Endometrium (tissue), 2 donors: Measurements from ENCODE around the gene EHD3.

Source experiments
- FAIRE-seq: peaks from 2 replicates; lab custom pipeline; 2012; peaks lifted over from hg19 to GRCh38; lab: Jason Lieb, UNC
- donor health status: control.
- donor health status: control.

EHD3 gene

DNA sequence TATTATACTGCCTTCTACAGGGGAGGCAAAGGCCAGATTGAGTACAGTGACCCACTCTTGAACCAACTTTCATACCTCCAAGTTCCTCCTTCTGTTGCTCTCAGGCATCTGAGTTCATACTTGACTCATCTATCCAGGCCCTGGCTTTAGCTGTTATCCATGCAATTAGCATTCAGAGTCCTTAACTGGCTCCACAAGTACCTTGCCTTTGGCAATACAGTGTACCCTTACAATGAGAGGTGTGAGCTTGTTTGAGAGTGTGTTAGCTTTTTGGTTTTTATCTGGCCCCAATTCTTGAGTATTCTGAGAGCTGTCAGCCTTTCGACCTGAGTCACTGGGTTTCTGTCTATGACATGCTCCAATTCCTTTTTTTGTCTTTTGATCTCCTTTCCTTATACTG, 60.2 kb downstream of the EHD3 start:
- FAIRE-seq = no peak

DNA sequence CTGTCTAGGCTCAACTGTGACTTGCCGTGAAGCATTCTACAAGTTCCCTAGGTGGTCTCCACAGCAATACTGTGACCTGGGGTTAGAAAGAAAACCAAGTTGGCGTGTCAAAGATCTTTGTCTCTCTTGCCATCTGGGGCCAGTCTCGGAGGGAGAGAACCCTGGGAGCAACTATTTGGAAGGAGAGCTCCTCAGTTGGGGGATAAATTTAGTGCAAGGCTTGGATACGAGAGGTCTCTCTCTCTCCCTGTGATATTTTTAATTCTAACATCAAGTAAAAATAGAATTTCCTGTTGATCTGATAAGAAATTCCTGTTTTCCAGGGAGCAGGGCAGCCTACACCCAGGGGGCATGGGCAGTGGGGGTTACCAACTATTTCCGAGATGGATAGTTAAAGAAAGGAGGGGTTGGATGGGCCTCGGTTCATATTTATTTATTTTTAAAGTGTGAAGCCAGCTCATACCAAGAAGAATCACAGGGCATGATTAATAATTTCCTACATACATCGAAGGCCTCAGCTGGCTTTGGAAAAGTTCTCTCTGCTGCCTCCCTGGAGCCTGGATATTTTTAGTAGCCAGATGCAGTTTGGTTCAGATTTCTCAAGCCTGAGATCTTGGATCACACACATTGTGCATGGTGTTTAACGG, 62.8 kb downstream of the EHD3 start:
- FAIRE-seq = no peak

DNA sequence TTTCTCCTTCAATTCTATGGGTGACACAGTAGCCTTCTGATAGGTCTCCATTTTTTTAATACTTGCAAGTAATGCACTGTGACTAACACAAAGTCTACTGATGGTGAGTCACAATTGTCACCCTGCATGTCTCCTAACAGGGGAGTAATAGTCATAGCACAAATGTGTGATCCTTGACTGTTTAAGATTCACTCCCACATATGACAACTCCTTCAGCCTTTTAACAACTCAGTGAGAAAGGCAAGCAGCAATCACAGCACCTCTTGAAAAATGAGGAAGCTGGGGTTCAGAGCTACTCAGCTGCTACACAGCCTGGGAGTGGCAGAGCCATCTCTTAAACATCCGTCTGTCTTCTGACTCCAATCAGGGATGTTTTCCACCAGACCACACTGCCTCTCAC, 63.8 kb downstream of the EHD3 start:
- FAIRE-seq = no peak

DNA sequence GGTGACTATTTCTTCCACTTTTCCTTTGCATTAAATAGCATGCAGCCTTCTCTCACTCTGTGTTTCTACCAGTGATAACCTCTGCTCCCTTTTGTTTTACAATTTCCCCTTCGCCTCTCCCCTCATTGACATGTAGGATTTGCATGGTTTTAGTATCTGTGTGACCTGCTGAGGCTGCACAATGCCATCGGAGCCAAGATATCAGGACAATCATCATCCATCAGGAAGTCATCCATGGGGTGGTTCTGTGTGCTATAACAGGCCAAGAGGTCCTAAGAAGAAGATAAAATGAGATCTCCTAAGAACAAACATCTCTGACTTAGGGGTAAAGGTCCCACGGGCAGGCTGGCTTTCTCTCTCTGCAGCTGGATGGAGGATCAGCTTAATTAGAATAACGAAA, 65.6 kb downstream of the EHD3 start:
- FAIRE-seq = no peak

DNA sequence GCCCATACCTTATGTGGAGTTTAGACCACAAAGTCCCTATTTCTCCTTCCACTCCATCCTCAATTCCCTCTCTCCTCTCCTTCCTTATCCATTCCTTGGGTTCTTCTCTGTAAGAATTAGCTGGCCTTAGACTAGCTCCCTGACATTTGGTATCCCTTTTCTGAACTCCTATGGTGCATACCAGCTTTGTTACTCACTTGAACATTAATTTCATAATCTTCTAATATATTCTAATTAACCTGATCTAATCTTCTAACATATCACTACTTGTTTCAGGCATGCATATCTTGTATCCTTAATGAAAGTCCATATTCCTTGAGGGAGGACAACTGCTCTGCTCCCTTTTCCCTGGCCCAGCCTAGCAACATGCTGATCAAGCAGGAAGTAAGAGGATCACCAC, 66.4 kb downstream of the EHD3 start:
- FAIRE-seq = no peak

DNA sequence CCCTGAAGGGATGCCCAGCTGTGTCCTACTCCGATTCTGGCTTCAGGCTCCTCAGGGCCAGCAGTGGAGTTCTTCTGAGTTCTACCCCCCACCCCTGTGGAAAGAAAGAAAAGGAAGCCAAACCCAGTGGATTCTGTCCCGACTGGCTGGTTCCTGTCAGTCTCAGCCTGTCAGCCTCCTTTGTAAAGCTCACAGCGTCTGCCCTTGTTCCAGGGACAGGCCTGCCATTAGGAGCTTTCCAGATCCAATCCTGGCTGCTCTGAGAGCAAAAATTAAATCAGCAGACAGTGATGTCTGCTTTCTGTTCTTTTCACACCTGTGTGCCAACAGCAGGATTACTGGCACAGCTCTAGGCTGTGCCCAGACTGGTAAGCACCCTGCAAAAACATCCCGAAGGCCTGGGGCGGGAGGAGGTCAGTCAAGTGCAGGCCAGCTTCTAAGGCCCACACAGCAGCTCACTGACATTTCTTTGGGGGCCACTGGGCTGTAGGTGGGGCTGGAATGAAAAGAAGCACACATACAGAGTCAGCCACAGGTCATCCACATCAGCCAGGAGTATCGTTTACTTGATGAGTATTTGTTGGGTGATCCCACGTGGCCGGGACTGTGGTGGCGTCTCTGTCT, 69.1 kb downstream of the EHD3 start:
- no peak for FAIRE-seq

DNA sequence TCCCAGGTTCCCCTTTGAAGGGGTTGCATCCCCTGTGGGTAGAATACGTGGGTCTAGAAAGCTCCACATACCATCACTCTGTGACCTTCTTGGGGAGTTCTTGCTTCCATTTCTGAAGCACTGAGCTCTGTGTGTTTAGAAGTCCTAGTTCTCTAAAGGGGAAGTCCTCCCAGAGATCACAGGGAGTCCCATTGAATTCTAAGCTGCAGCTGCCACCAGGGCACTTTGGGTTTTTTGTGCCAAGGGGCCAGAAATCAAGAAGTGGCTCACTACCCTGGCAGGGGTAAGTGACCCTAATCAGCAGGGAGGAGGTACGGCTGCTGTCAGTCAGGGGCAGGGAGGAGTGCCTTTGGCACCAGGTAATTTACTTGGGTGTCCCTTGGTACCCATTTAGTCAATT, 70.9 kb downstream of the EHD3 start:
- FAIRE-seq = no peak

DNA sequence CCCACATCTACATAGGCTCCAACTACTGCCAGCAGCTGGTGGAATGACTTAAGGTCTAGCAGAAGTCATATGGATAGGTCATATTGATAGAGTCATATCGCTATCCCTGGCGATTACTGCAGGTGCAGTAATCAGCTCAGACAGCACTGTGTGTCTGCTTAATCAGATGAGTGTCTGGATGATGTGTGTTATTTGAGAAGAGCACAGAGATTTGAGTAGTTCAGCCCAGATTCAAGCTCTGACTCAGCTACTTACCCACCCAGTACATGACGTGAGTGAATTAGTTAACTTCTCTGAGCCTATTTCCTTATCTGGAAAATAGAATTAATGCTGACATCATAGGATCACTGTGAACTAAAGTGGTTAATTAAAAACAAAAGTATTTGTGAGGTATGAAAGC, 78.9 kb downstream of the EHD3 start:
- FAIRE-seq = no peak

DNA sequence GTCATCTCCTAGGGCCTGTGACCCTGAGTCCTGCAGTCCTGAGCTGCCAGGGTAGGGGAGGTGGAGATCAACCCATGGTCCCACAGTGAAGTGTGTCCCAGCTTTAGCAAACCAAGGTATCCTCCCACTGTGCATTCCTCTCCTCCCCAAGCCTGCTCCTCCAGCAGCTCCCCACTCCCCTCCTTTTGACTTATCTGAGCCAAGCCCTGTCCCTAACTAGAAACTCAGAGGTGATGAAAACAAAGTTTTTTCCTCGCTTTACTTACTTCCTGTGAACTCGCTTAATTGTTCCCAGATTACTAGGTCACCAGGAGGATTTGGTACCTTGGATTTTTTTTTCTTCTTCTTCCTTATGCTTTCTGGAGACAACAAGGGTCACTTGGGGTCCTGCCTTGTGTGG, 80.8 kb downstream of the EHD3 start:
- no peak for FAIRE-seq

DNA sequence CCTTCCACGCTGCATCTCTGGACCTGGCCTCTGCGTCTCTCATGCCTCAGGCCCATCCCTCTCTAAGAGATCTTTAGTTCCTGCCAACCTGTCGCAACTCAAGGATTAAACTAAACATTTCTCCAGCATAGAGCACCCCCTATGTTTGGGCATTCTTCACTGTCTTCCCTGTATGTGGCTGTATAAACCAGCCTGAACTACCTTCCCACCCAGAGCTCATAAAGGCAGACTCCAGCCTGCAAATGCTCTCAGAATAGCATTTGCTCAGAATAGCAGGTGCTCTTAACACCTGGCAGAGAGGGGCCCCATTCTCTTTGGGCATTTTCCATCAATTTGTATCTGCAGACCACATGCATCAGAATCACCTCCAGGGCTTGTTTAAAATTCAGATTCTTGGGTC, 83.4 kb downstream of the EHD3 start:
- FAIRE-seq = no peak

DNA sequence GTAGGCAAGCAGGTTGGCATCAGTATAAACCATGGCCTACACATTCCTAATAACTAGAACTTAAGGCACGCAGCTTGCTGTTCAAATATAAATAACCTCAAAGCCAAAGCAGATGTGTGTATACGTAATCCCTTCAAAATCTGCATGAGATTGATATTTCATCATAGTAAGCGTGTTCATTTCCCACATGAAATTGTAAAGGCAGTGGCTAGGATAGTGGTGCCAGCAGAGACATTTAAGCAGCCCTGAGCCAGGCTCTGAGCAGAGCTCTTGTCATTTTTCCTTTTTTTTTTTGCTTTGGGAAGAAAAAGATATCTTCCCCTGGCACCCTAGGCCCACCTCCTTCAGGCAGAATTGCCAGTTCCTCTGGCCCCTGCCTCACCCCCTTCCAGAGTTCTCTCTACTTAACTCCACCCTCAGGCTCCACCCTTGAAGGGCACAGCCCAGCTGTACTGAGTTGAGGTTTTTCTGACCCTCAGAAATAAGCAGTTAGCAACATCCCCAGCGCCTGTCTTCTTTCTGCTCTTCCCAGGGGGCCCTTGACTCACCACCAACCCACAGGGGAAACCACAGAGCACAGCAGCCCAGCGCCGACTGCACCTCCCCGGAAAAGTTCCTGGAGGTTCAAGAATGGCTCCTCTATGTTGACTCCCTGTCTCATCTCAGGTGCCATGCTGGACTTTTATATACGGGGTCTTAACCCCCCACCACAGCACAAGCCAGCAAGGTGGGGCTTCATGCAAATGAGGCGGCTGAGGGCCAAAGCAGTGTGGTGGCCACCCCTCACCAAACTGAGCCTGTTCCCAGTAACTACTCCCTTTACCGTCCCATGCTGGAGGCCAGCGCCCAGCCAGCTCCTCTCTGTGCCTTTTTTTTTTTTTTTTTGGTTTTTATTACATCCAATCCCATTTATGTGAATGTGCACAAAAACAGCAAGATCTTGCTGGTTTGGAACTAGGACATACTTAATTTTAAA, 84.7 kb downstream of the EHD3 start:
- FAIRE-seq = no peak
